Cardiac fibroblast (primary cell): ENCODE results near the gene VRTN.
A peak's percentile ranks its signal among the peaks of the same experiment; 100 is the strongest.

Experiments used
- DNase-seq, 2 donors: peaks; one replicate each; pipeline versions ENCODE4 v3.0.0 to v3.0.0-alpha.2; 2010; ENCODE audit warnings: low read depth in 2 of 2
- H3K4me3 ChIP-seq, 2 donors: replicated peaks in 1 of 2; 1 replicate in 1 of 2; 2 replicates in 1 of 2; pipeline ENCODE4 v1.5.1; 2011; ENCODE audit warnings: low read depth in 2 of 2, low read length in 2 of 2, mild to moderate bottlenecking in 2 of 2, moderate library complexity in 1 of 2
- CTCF ChIP-seq: IDR thresholded peaks from one replicate; pipeline ENCODE4 v1.5.1; 2011; ENCODE audit warnings: low read depth, mild to moderate bottlenecking, low read length, inconsistent platforms

The VRTN gene

DNA sequence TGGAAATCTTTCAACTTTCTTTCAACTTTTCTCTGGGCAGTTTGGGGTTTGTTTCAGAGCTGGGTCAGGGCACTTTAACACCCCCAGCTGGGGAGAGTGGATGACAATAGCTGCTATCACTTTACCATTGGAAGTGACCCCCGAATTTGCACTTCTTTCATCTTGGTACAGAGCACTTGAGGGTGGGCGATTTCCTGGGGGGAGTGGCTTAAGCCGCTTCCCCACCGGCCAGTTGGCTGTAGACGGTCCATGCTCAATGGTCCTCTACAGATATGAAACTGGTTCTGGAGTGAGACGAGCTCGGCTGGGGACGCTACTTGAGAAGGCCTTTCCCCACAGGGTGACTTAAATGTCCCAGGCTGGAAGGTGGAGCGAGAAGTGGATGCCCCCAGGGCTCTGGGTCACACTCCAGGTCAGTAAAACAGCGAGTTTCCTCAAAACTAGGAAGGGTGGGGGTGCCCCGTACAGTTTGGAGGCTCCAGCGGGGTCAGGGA is at the start of gene VRTN:
Gene VRTN (plus strand): TSS at position 231 of the 494 bp plus-strand sequence. CDS start 8,313 bp downstream, outside the sequence.
- no peak for TF ChIP-seq CTCF
- H3K4me3 ChIP-seq, result no peak within 1 kb of the TSS
- DNase-seq, result no peak

DNA sequence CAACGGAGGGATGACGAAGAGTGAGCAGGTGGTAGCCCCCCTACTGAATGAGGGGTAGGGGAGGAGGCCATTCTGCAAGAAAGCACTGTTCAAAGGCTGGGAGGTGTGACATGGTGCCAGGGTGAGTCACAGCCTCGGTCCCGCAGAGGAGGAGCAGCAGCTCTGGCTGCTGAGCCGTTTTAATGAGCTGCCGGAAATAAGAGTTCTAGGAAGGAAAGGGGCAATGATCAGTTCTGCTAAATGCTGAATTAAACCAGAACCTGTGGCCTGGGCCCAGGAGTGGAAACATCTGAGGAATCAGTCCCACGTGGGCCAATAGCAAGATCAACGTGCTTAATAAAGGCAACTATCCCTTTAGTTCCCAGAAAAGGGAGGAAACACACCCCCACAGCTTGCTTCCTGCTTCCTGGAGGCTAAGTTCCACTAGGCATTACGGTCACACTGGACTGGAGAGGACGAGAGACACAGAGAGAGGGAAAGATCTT is 49.2 kb upstream of the VRTN start:
- DNase-seq, result peak; percentile 22 to 40
- no peak for TF ChIP-seq CTCF
- H3K4me3 ChIP-seq, result no peak overlapping the region

GRCh38 chr14:74301594-74302151 is 46.6 kb upstream of the VRTN start:
- H3K4me3 ChIP-seq, result peak overlapping the region; percentile 93 to 97
- TF ChIP-seq CTCF, result no peak
- DNase-seq, result no peak

DNA sequence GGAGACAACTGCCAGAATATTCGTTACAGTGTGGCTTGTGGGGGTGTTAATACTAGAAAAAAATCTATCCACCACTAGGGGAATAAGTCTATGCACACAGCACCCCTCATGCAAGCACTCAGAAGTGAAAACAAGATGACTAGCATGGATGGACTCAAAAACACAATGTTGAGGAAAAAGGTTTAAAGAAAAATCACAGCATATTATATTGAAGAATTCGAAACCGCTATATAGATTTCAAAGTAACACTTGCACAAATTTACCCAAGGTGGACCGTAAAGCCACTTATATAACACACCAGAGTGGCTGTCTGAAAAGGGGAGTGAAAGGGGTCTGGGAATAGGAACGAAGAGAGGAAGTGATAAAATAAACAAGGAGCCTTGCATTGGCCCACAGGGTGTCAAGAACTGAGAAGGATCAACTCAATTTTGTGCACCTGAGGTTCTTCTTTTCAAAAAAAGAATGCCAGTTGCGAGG is 46.1 kb upstream of the VRTN start:
- DNase-seq, result peak; percentile 65 to 68
- peak overlapping the region; percentile 93 to 97 for H3K4me3 ChIP-seq
- peak; percentile 63 for TF ChIP-seq CTCF

- peak; percentile 34 for TF ChIP-seq CTCF
- DNase-seq, result peak; percentile 94
- H3K4me3 ChIP-seq, result peak within 1 kb of the TSS; percentile 93 to 97
Observed at GRCh38 chr14:74302634-74303569, 45.4 kb upstream of the VRTN start, which contains the start of gene ABCD4. Gene ABCD4 (minus strand): TSS chr14:74302934. CDS start chr14:74302912, 22 bp downstream.

DNA sequence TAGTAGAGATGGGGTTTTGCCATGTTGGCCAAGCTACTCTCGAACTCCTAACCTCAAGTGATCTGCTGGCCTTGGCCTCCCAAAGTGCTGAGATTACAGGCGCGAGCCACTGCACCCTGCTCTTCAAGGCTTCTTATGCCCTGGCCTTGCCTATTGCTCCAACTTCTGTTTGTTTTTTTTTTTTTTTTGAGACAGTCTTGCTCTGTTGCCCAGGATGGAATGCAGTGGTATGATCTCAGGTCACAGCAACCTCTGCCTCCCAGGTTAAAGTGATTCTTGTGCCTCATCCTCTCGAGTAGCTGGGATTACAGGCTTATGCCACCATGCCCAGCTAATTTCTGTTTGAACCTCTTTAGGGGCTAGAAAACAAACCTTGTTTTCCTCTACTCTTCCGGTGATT is 39.6 kb upstream of the VRTN start:
- TF ChIP-seq CTCF, result no peak
- no peak for DNase-seq
- no peak overlapping the region for H3K4me3 ChIP-seq
